Measurements from ENCODE around the gene LYL1. TPM values are rescaled to one million over a fixed set of nuclear protein-coding genes. Genes with fewer than 3 reads are reported as not detected.

Gene LYL1
- total and polyA plus RNA-seq, 2 of the 13 experiments (the other 11 are each of a cell fraction or from before 2014, with no cell fraction given): 0.75 to 0.92 TPM

- no peak for TF ChIP-seq REXO4 (CRISPR knock-in tag; IDR thresholded peaks at IDR 0.05; ENCODE audit: borderline replicate concordance)
Observed at GRCh38 chr19:13121551-13122274, 19.1 kb upstream of the LYL1 start (continued).

GRCh38 chr19:13120817-13121216, 18.2 kb upstream of the LYL1 start:
- H3K79me2 ChIP-seq (ENCODE audit: insufficient read depth, low read length): peaks cover 67% of the 10 kb centered on the region
- peaks cover 7 to 32% of the 10 kb centered on the region in 2 experiments; a peak in 4 of 5 replicates for H3K36me3 ChIP-seq (replicated peaks in 1 of 2; ENCODE audit: control insufficient read depth in 1 of 2, insufficient read depth in 2 of 2, low read length in 2 of 2)
- H4K20me1 ChIP-seq (ENCODE audit: insufficient read depth, low read length): peaks cover 22% of the 10 kb centered on the region
- FAIRE-seq (no peak), DNase-seq (ENCODE audit: low spot score) (no peak), ATAC-seq (no peak)
- peak overlapping the region; percentile 24; the same call in 1 of the 2 replicates for H3K4me2 ChIP-seq (ENCODE audit: low read depth, low read length)
- 94% methylated on average over 10 of the region's 10 CpGs for WGBS (ENCODE audit: low lambda C conversion rate)
- H3K27ac ChIP-seq (ENCODE audit: extremely low read length, insufficient read depth, low read length): peak overlapping the region; percentile 91
- ChIA-PET POLR2A (interaction anchor here (1.0 to 2.1 kb wide), 2 partner anchors 8 to 29 kb away, joined by 3 to 9 read pairs; partner anchors contain the start of genes IER2 and STX10), CTCF (ENCODE audit: low intra/inter-chr PET ratio, low total read pairs) (no interaction called here)
- no peak for TF ChIP-seq SNAI1 (CRISPR knock-in tag; IDR thresholded peaks at IDR 0.05; ENCODE audit: borderline replicate concordance)
- TF ChIP-seq ATF7 (IDR thresholded peaks at IDR 0.05): no peak
- no peak for TF ChIP-seq ATF7 (CRISPR knock-in tag; IDR thresholded peaks at IDR 0.05)
- TF ChIP-seq ZNF468 (CRISPR knock-in tag; IDR thresholded peaks at IDR 0.05): no peak
- no peak for TF ChIP-seq ZBTB33 (CRISPR knock-in tag; IDR thresholded peaks at IDR 0.05)
- no peak for TF ChIP-seq TBL1XR1 (IDR thresholded peaks at IDR 0.05; ENCODE audit: borderline replicate concordance, low read length, partially characterized antibody)
- no peak for TF ChIP-seq ZNF101 (CRISPR knock-in tag; IDR thresholded peaks at IDR 0.05; ENCODE audit: borderline replicate concordance, low read depth)
- TF ChIP-seq KDM2A (CRISPR knock-in tag; IDR thresholded peaks at IDR 0.05; ENCODE audit: borderline replicate concordance, low read depth): no peak
- no peak for TF ChIP-seq SMAD9 (CRISPR knock-in tag; IDR thresholded peaks at IDR 0.05)
- no peak overlapping the region for H3K4me3 ChIP-seq (replicated peaks in 1 of 3; ENCODE audit: insufficient read depth in 1 of 3, low read depth in 2 of 3, low read length in 3 of 3)
- intact Hi-C loops (cut with micrococcal nuclease; ENCODE audit: unreplicated experiment): no loop called here
- peaks cover 30% of the 10 kb centered on the region for H3K4me1 ChIP-seq (ENCODE audit: insufficient read depth, low read length)
- BruUV-seq (replicated peaks): no TSS peak
- no peaks in the 10 kb centered on the region; a peak in 1 of 5 replicates for H3K27me3 ChIP-seq (ENCODE audit: control insufficient read depth in 1 of 2, insufficient read depth in 2 of 2, low read length in 2 of 2)
- H3K9me3 ChIP-seq (ENCODE audit: low read length): no peaks in the 10 kb centered on the region
- in situ Hi-C loops (cut with HindIII; ENCODE audit: extremely low pct_ligation_motif_present, low pct_unique_long_range_greater_than_20kb): no loop called here
- H2AFZ ChIP-seq (ENCODE audit: low read length): no peak overlapping the region
- no peak overlapping the region for H3K9ac ChIP-seq (ENCODE audit: insufficient read depth, low read depth, low read length)
